ENCODE measurements around the gene ZNF646.

The ZNF646 gene

GRCh38 chr16:31128711-31129567 lies 54.7 kb downstream of the ZNF646 start:
- DNase-seq, result peak in 23 of 56 donors; percentile 10 to 50 (median 32)

- peak in 12 of 56 donors; percentile 13 to 48 (median 35) for DNase-seq
These were observed 55.5 kb downstream of the ZNF646 start for GRCh38 chr16:31129568-31130335.

- no peak for DNase-seq
These were observed 56.2 kb downstream of the ZNF646 start for GRCh38 chr16:31130336-31130891.

- no peak for DNase-seq
These were observed 56.7 kb downstream of the ZNF646 start for GRCh38 chr16:31130899-31131298.

- DNase-seq, result no peak
These were observed 57.2 kb downstream of the ZNF646 start for GRCh38 chr16:31131416-31131815.

- no peak for DNase-seq
These were observed 57.6 kb downstream of the ZNF646 start for GRCh38 chr16:31131841-31132271.

GRCh38 chr16:31132303-31132979 lies 58.2 kb downstream of the ZNF646 start:
- DNase-seq, result no peak

- DNase-seq, result no peak
These were observed 58.9 kb downstream of the ZNF646 start for GRCh38 chr16:31133046-31133501.

Data from nucleus accumbens (tissue), 56 donors.